NB4 (cell line): ENCODE results near the gene SLC35F6.
"Not testable (repeated sequence)": the region's sequence is repeated elsewhere in the genome, so short reads cannot be mapped to it uniquely, and the experiment has no call there.

Experiments
- DNase-seq: peaks from one replicate; pipeline ENCODE4 v3.0.0; 2010; ENCODE audit warnings: low read depth
- H3K4me3 ChIP-seq: one replicate; pipeline ENCODE4 v1.5.1; 2011; ENCODE audit warnings: mild to moderate bottlenecking, low read depth, low read length, moderate library complexity
- MYC ChIP-seq: IDR thresholded peaks from 2 replicates; pipeline ENCODE4 v1.6.1; 2011; ENCODE audit warnings: low read depth, low read length
- POLR2A ChIP-seq: IDR thresholded peaks from 2 replicates; pipeline ENCODE4 v1.6.1; 2011; ENCODE audit warnings: mild to moderate bottlenecking; ENCODE audit not compliant: insufficient read length; ENCODE audit errors: extremely low read depth
- TF ChIP-seq, protein P1 (sequence below): IDR thresholded peaks from one replicate; pipeline ENCODE4 v1.5.1; 2012; ENCODE audit warnings: low read depth, low read length
- TF ChIP-seq, protein P2 (sequence below): IDR thresholded peaks from 2 replicates; pipeline ENCODE4 v1.6.1; 2011; ENCODE audit warnings: low read depth, low read length

SLC35F6 gene

DNA sequence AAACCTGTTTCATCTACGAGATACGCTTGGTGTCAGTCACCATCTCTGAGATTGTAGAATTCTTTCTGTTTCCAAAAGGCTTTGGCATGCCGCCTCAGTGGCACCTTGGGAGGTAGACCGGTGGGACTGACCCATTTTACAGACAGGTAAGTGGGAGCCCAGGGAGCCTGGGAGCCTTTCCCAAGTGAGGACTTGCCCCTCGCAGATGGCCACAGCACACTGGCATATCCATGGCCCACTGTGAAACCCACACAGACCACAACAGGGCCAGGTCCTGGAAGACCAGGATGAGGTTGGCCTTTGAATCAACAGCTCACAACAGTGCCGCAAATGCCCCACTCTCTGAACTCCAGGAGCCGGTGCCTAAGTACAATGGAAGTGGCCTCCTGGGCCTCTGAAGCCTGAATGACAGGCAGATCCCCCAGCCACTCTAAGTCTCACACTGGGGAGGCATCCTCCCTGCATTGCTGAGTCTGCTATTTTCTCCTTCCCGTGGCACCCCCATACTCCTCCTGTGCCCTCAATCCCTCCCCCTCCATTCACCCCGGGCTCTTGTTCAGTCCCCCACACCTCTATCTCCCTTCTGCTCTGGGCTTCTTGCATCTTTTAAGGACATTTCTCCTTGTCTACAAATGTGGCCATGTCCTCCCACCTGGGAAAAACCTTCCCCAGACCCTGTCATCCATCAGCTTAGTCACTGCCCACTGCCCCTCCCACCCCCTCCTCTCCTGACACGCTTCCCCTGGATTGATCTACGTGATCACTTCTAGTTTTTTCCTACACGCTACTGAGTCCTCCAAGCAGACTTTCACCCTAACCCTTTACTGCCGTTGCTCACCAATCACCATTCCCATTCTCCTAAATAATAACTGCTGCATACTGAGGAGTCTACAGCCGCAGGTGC is 48.0 kb downstream of the SLC35F6 start:
- no peak for DNase-seq

DNA sequence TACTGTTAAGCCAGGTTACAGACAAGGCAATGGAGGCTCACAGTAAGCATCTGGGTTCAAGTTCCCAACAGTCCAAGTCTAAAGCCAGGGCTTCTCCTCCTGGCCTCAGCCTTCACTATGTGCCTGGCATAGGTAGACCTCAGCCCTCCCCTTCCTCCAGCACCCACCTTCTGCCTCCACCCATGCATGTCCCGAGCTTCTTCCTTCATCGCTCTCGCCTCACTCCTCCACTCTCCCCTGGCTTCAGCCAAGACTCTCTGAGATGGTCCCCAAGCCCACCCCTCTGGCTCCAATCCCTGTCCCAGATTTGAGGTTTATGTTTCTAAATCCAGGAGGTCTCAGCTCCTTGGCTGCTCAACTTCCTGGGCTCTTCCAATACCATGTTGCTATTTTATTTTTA is 48.6 kb downstream of the SLC35F6 start:
- TF ChIP-seq, protein P1, sequence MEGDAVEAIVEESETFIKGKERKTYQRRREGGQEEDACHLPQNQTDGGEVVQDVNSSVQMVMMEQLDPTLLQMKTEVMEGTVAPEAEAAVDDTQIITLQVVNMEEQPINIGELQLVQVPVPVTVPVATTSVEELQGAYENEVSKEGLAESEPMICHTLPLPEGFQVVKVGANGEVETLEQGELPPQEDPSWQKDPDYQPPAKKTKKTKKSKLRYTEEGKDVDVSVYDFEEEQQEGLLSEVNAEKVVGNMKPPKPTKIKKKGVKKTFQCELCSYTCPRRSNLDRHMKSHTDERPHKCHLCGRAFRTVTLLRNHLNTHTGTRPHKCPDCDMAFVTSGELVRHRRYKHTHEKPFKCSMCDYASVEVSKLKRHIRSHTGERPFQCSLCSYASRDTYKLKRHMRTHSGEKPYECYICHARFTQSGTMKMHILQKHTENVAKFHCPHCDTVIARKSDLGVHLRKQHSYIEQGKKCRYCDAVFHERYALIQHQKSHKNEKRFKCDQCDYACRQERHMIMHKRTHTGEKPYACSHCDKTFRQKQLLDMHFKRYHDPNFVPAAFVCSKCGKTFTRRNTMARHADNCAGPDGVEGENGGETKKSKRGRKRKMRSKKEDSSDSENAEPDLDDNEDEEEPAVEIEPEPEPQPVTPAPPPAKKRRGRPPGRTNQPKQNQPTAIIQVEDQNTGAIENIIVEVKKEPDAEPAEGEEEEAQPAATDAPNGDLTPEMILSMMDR: no peak
- no peak for TF ChIP-seq POLR2A
- TF ChIP-seq, protein P2, sequence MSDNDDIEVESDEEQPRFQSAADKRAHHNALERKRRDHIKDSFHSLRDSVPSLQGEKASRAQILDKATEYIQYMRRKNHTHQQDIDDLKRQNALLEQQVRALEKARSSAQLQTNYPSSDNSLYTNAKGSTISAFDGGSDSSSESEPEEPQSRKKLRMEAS: no peak
- TF ChIP-seq MYC: no peak
- DNase-seq: no peak
- no peak overlapping the region for H3K4me3 ChIP-seq

More for the DNA sequence above, 48.0 kb downstream of the SLC35F6 start:
- H3K4me3 ChIP-seq: no peak overlapping the region
- TF ChIP-seq, protein P1: no peak
- TF ChIP-seq MYC (no peak), POLR2A (no peak)
- TF ChIP-seq, protein P2: no peak

DNA sequence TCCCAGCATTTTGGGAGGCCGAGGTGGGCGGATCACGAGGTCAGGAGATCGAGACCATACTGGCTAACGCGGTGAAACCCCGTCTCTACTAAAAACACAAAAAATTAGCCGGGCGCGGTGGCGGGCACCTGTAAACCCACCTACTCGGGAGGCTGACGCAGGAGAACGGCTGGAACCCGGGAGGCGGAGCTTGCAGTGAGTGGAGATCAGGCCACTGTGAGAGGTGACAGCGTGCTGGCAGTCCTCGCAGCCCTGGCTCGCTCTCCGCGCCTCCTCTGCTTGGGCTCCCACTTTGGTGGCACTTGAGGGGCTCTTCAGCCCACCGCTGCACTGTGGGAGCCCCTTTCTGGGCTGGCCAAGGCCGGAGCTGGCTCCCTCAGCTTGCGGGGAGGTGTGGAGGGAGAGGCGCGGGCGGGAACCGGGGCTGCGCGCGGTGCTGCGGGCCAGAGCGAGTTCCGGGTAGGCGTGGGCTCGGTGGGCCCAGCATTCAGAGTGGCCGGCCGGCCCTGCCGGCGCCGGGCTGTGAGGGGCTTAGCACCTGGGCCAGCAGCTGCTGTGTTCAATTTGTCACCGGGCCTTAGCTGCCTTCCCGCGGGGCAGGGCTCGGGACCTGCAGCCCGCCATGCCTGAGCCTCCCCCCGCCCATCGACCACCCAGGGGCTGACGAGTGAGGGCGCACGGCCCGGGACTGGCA is 50.1 kb downstream of the SLC35F6 start:
- not testable (repeated sequence) for DNase-seq

DNA sequence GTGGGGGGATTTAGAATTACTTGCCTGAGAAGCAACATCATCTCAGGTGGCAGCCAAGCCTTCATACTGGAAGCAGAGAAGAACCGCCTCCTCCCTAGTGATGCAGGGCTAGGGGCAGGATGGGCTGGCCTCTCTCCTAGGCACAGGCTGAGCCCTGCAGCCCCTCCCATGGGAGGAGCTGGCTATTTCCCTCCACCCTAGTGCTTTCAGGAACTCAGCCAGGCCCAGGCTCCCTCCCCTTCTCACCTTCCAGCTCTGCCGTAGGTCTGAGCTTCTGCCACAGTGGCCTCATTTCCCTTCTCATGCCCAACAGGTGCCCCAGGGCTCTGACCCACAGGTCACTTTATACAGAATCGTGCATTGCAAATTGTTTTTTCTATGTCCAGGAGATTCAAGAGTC is 52.8 kb downstream of the SLC35F6 start:
- H3K4me3 ChIP-seq: no peak overlapping the region
- TF ChIP-seq MYC (no peak), POLR2A (no peak)
- TF ChIP-seq, protein P1: no peak
- TF ChIP-seq, protein P2: no peak
- peak; percentile 47 for DNase-seq

More for the DNA sequence above, 50.1 kb downstream of the SLC35F6 start:
- not testable (repeated sequence) for H3K4me3 ChIP-seq

DNA sequence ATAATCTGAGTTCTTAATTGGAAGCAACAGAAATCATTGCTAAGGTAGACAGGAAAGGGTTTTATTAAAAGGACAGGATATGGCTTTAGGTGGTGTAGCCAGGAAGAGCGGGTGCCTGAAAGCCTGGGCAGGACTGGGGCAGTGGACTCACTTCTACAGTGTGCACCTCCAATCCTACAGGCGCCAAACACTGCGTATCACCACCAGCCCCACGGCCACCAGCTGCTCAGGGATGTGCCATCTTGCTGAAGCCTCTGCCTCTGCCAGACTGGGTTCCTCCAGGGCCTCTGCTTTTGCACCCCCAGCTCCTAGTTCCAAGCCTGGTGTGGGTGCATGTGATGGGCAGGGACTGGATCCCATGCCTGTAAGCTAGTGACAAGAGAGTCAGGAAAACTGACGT is 54.2 kb downstream of the SLC35F6 start:
- H3K4me3 ChIP-seq: no peak overlapping the region
- no peak for DNase-seq
- TF ChIP-seq MYC (no peak), POLR2A (no peak)
- TF ChIP-seq, protein P1: no peak
- TF ChIP-seq, protein P2: no peak

DNA sequence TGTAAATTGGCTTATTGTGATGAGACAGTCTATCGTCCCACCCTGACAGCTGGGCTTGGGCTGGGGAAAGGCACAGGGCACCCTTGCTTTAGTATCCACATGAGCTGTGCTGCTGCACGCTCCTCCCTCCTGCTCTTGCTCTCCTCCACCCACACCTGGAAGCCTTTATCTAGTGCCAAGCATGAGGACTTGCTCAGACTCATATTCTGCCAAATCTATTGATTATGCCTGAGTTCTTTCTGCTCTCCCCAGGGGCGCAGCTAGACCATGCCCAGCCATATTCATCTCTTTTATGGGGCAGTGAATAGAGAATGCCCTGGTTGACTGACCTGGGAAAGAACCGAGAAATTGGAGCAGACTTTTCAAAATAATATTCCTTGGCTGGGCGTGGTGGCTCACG is 54.9 kb downstream of the SLC35F6 start:
- H3K4me3 ChIP-seq: no peak overlapping the region
- DNase-seq: no peak
- TF ChIP-seq, protein P2: no peak
- TF ChIP-seq POLR2A (no peak), MYC (no peak)
- TF ChIP-seq, protein P1: no peak
